ENCODE results near the gene UBE2S. TPM values are rescaled to one million over a fixed set of nuclear protein-coding genes. Genes with fewer than 3 reads are reported as not detected.

Gene UBE2S
- total RNA-seq, 1 experiment from 2014 or later = 393 TPM

GRCh38 chr19:55451163-55451964 lies 43.8 kb upstream of the UBE2S start:
- Histone ChIP-seq H3K79me2 (ENCODE audit: insufficient read depth, low read length) (no peaks in the 10 kb centered on the region), H2BK12ac (ENCODE audit: insufficient read length, low read depth, low read length) (no peak overlapping the region), H3K79me1 (ENCODE audit: insufficient read depth, low read depth, low read length, poor library complexity, severe bottlenecking) (no peaks in the 10 kb centered on the region), H3K56ac (ENCODE audit: insufficient read length, low read depth, low read length) (no peak overlapping the region), H3K27me3 (ENCODE audit: insufficient read depth, low read length) (peaks cover 39% of the 10 kb centered on the region; the same call in 1 of the 2 replicates), H3K23ac (ENCODE audit: insufficient read length, low read depth, low read length) (no peak overlapping the region), H4K91ac (ENCODE audit: insufficient read length, low read depth, low read length) (no peak overlapping the region), H4K8ac (replicated peaks; ENCODE audit: insufficient read length, low read depth, low read length) (no peak overlapping the region), H3K9me3 (ENCODE audit: control insufficient read depth, low read depth, low read length) (no peaks in the 10 kb centered on the region), H2BK15ac (ENCODE audit: low read depth, low read length) (no peak overlapping the region), H3T11ph (ENCODE audit: low read length) (no peak overlapping the region), H2BK120ac (ENCODE audit: low read depth, low read length, poor library complexity, severe bottlenecking) (no peak overlapping the region), H2BK5ac (ENCODE audit: insufficient read length, low read length) (no peak overlapping the region), H2AK5ac (ENCODE audit: insufficient read length, low read length) (no peak overlapping the region), H4K20me1 (ENCODE audit: control insufficient read depth, insufficient read depth, insufficient read length) (no peaks in the 10 kb centered on the region), H2BK20ac (ENCODE audit: low read depth, low read length, poor library complexity, severe bottlenecking) (no peak overlapping the region), H3K23me2 (ENCODE audit: insufficient read length, low read depth, low read length, poor library complexity, severe bottlenecking) (peaks cover 4% of the 10 kb centered on the region), H3K4me2 (ENCODE audit: insufficient read depth, insufficient read length, low read length) (peak overlapping the region; percentile 86), H3K27ac (ENCODE audit: insufficient read length, low read depth, low read length) (no peak overlapping the region), H3K9ac (ENCODE audit: extremely low read depth, insufficient read length, low read length) (no peak overlapping the region), H3K4me1 (ENCODE audit: insufficient read depth, low read length) (no peaks in the 10 kb centered on the region), H3K4ac (ENCODE audit: low read depth, low read length) (no peak overlapping the region), H3K14ac (ENCODE audit: insufficient read depth, low read length) (no peak overlapping the region), H3K18ac (ENCODE audit: insufficient read length, low read depth, low read length) (no peak overlapping the region), H4K5ac (ENCODE audit: insufficient read length, low read depth, low read length) (no peak overlapping the region), H2AFZ (ENCODE audit: low read length) (no peak overlapping the region)
- Mint-ChIP-seq H3K9me3 (no peaks in the 10 kb centered on the region; a peak in 1 of 5 replicates), H3K36me3 (ENCODE audit: insufficient read depth in 1 of 3, low read depth in 3 of 3) (peaks cover 11 to 13% (median 12%) of the 10 kb centered on the region in 3 experiments; a peak in 5 of 7 replicates), H3K4me3 (peak overlapping the region; percentile 60 to 87), H3K4me1 (peaks cover 3 to 13% of the 10 kb centered on the region in 2 experiments; a peak in 3 of 4 replicates), H3K27ac (no peak overlapping the region), H3K27me3 (ENCODE audit: low read depth) (peaks cover 27% of the 10 kb centered on the region)
- DNase-seq = no peak
- TF ChIP-seq CTCF (conservative IDR thresholded peaks at IDR 0.05) = no peak
- no CpG with 5 or more reads among the region's 80 CpGs for whole genome bisulfite sequencing (ENCODE audit: extremely low coverage, insufficient read length, low lambda C conversion rate)
